NCI-H82 treated with DMSO at 0.1 percent for 48 hours (cell line): ENCODE measurements around the gene PPP1R14C.
"Not testable (repeated sequence)": the region's sequence is repeated elsewhere in the genome, so short reads cannot be mapped to it uniquely, and the experiment has no call there.

ENCODE experiments used
- DNase-seq: peaks from one replicate; lab custom pipeline; 2025; ENCODE audit not compliant: unreplicated experiment; lab: John Stamatoyannopoulos, UW

Gene PPP1R14C

GRCh38 chr6:150165020-150165702 is 22.3 kb downstream of the PPP1R14C start:
- no peak for DNase-seq

- no peak for DNase-seq
These were observed 24.6 kb downstream of the PPP1R14C start for GRCh38 chr6:150167479-150167873.

- DNase-seq, result no peak
These were observed 26.3 kb downstream of the PPP1R14C start for GRCh38 chr6:150169181-150169580.

GRCh38 chr6:150169609-150170008 is 26.8 kb downstream of the PPP1R14C start:
- no peak for DNase-seq

- DNase-seq, result no peak
These were observed 30.1 kb downstream of the PPP1R14C start for GRCh38 chr6:150172929-150173328.

- no peak for DNase-seq
These were observed 32.8 kb downstream of the PPP1R14C start for GRCh38 chr6:150175586-150176151.

GRCh38 chr6:150176152-150176551 is 33.3 kb downstream of the PPP1R14C start:
- DNase-seq, result no peak

- no peak for DNase-seq
These were observed 33.8 kb downstream of the PPP1R14C start for GRCh38 chr6:150176659-150177058.

GRCh38 chr6:150177259-150177951 is 34.6 kb downstream of the PPP1R14C start:
- DNase-seq, result no peak

GRCh38 chr6:150177952-150178520 is 35.2 kb downstream of the PPP1R14C start:
- no peak for DNase-seq

- DNase-seq, result no peak
These were observed 36.2 kb downstream of the PPP1R14C start for GRCh38 chr6:150179030-150179429.

- not testable (repeated sequence) for DNase-seq
These were observed 37.1 kb downstream of the PPP1R14C start for GRCh38 chr6:150179907-150180424.

- DNase-seq, result no peak
These were observed 37.7 kb downstream of the PPP1R14C start for GRCh38 chr6:150180517-150180916.

GRCh38 chr6:150182460-150183078 is 39.7 kb downstream of the PPP1R14C start:
- no peak for DNase-seq

- DNase-seq, result no peak
These were observed 40.3 kb downstream of the PPP1R14C start for GRCh38 chr6:150183105-150183504.

GRCh38 chr6:150183966-150184365 is 41.1 kb downstream of the PPP1R14C start:
- no peak for DNase-seq

GRCh38 chr6:150184850-150185731 is 42.2 kb downstream of the PPP1R14C start:
- DNase-seq, result no peak

- no peak for DNase-seq
These were observed 42.9 kb downstream of the PPP1R14C start for GRCh38 chr6:150185732-150186117.

GRCh38 chr6:150186129-150186898 is 43.5 kb downstream of the PPP1R14C start:
- DNase-seq, result no peak

GRCh38 chr6:150187433-150187832 is 44.6 kb downstream of the PPP1R14C start:
- not testable (repeated sequence) for DNase-seq
